H9 (cell line): ENCODE data around the gene USP43. TPM values are rescaled to one million over a fixed set of nuclear protein-coding genes. Genes with fewer than 3 reads are reported as not detected.

Experiments used
- DNase-seq: peaks from one replicate; pipeline ENCODE4 v3.0.0-alpha.2; 2017
- H2AFZ ChIP-seq: one replicate; pipeline ENCODE4 v1.6.1; 2013; ENCODE audit warnings: mild to moderate bottlenecking, low read length, control low read depth, moderate library complexity
- H2AK5ac ChIP-seq: 2 replicates; pipeline ENCODE4 v1.6.1; 2013; ENCODE audit warnings: low read length, control low read depth, mixed read lengths; ENCODE audit not compliant: insufficient read length
- H2BK120ac ChIP-seq: one replicate; pipeline ENCODE4 v1.6.1; 2013; ENCODE audit warnings: low read depth, mild to moderate bottlenecking, low read length, control low read depth, inconsistent platforms; ENCODE audit not compliant: poor library complexity, severe bottlenecking
- H2BK12ac ChIP-seq: 2 replicates; pipeline ENCODE4 v1.6.1; 2013; ENCODE audit warnings: low read length, control low read depth, mixed read lengths, low read depth; ENCODE audit not compliant: insufficient read length
- H2BK15ac ChIP-seq: 2 replicates; pipeline ENCODE4 v1.6.1; 2013; ENCODE audit warnings: low read depth, low read length, control low read depth
- H2BK20ac ChIP-seq: one replicate; pipeline ENCODE4 v1.6.1; 2013; ENCODE audit warnings: low read depth, mild to moderate bottlenecking, low read length, control low read depth, inconsistent platforms; ENCODE audit not compliant: poor library complexity, severe bottlenecking
- H2BK5ac ChIP-seq: 2 replicates; pipeline ENCODE4 v1.6.1; 2013; ENCODE audit warnings: low read length, control low read depth, mixed read lengths; ENCODE audit not compliant: insufficient read length
- H3K14ac ChIP-seq: 2 replicates; pipeline ENCODE4 v1.6.1; 2013; ENCODE audit warnings: low read length, control low read depth; ENCODE audit not compliant: insufficient read depth
- H3K18ac ChIP-seq: 2 replicates; pipeline ENCODE4 v1.6.1; 2013; ENCODE audit warnings: low read depth, mild to moderate bottlenecking, mixed read lengths, low read length, control low read depth; ENCODE audit not compliant: insufficient read length
- H3K23ac ChIP-seq: 2 replicates; pipeline ENCODE4 v1.6.1; 2013; ENCODE audit warnings: low read length, control low read depth, mixed read lengths, low read depth; ENCODE audit not compliant: insufficient read length
- H3K23me2 ChIP-seq: 2 replicates; pipeline ENCODE4 v1.6.1; 2013; ENCODE audit warnings: low read depth, mild to moderate bottlenecking, mixed read lengths, low read length, control low read depth; ENCODE audit not compliant: insufficient read length, poor library complexity, severe bottlenecking
- H3K27ac ChIP-seq: 2 replicates; pipeline ENCODE4 v1.5.1; 2013; ENCODE audit warnings: low read length, control low read depth, mixed read lengths, low read depth; ENCODE audit not compliant: insufficient read length
- H3K27me3 ChIP-seq: 2 replicates; pipeline ENCODE4 v1.6.1; 2013; ENCODE audit warnings: low read length, control low read depth, inconsistent platforms; ENCODE audit not compliant: insufficient read depth
- H3K4ac ChIP-seq: 2 replicates; pipeline ENCODE4 v1.6.1; 2013; ENCODE audit warnings: low read depth, mild to moderate bottlenecking, control low read depth, inconsistent platforms, low read length, moderate library complexity
- H3K4me1 ChIP-seq: 2 replicates; pipeline ENCODE4 v1.6.1; 2013; ENCODE audit warnings: low read length, control low read depth, inconsistent platforms; ENCODE audit not compliant: insufficient read depth
- H3K4me2 ChIP-seq: 2 replicates; pipeline ENCODE4 v1.6.1; 2013; ENCODE audit warnings: low read length, control low read depth, mixed read lengths; ENCODE audit not compliant: insufficient read length, insufficient read depth
- H3K56ac ChIP-seq: 2 replicates; pipeline ENCODE4 v1.6.1; 2013; ENCODE audit warnings: low read depth, mild to moderate bottlenecking, mixed read lengths, low read length, control low read depth; ENCODE audit not compliant: insufficient read length
- H3K79me1 ChIP-seq: 2 replicates; pipeline ENCODE4 v1.6.1; 2013; ENCODE audit warnings: low read depth, mild to moderate bottlenecking, moderate library complexity, low read length, control low read depth, inconsistent platforms; ENCODE audit not compliant: insufficient read depth, poor library complexity, severe bottlenecking
- H3K79me2 ChIP-seq: 2 replicates; pipeline ENCODE4 v1.6.1; 2013; ENCODE audit warnings: low read length, control low read depth, inconsistent platforms; ENCODE audit not compliant: insufficient read depth
- H3K9ac ChIP-seq: 2 replicates; pipeline ENCODE4 v1.6.1; 2013; ENCODE audit warnings: low read length, control low read depth, mixed read lengths; ENCODE audit not compliant: insufficient read length; ENCODE audit errors: extremely low read depth
- H3K9me3 ChIP-seq: one replicate; pipeline ENCODE4 v1.6.1; 2013; ENCODE audit warnings: low read depth, low read length, inconsistent platforms; ENCODE audit not compliant: control insufficient read depth
- H3T11ph ChIP-seq: one replicate; pipeline ENCODE4 v1.6.1; 2013; ENCODE audit warnings: mild to moderate bottlenecking, low read length, control low read depth, inconsistent platforms
- H4K20me1 ChIP-seq: one replicate; pipeline ENCODE4 v1.6.1; 2013; ENCODE audit not compliant: control insufficient read depth, insufficient read length, insufficient read depth
- H4K5ac ChIP-seq: 2 replicates; pipeline ENCODE4 v1.6.1; 2013; ENCODE audit warnings: low read depth, mild to moderate bottlenecking, mixed read lengths, low read length, control low read depth; ENCODE audit not compliant: insufficient read length
- H4K8ac ChIP-seq: replicated peaks from 2 replicates; pipeline ENCODE4 v1.6.1; 2013; ENCODE audit warnings: low read length, control low read depth, mixed read lengths, low read depth; ENCODE audit not compliant: insufficient read length
- H4K91ac ChIP-seq: 2 replicates; pipeline ENCODE4 v1.6.1; 2013; ENCODE audit warnings: low read depth, mild to moderate bottlenecking, moderate library complexity, mixed read lengths, low read length, control low read depth; ENCODE audit not compliant: insufficient read length
- H3K27ac Mint-ChIP-seq, 3 experiments: 2 replicates in 2 of 3; 3 replicates in 1 of 3; pipeline ENCODE4 v1.8.0; 2020 to 2021; ENCODE audit warnings: mixed read lengths in 3 of 3, mild to moderate bottlenecking in 1 of 3, moderate library complexity in 1 of 3
- H3K27me3 Mint-ChIP-seq: 2 replicates; pipeline ENCODE4 v1.8.0; 2021; ENCODE audit warnings: low read depth, mild to moderate bottlenecking, moderate library complexity, mixed read lengths
- H3K36me3 Mint-ChIP-seq, 3 experiments: 2 replicates in 2 of 3; 3 replicates in 1 of 3; pipeline ENCODE4 v1.8.0; 2020 to 2021; ENCODE audit warnings: low read depth in 3 of 3, mixed read lengths in 3 of 3; ENCODE audit not compliant: insufficient read depth in 1 of 3
- H3K4me1 Mint-ChIP-seq, 2 experiments: 2 replicates each; pipeline ENCODE4 v1.8.0; 2020; ENCODE audit warnings: mixed read lengths in 2 of 2
- H3K4me3 Mint-ChIP-seq, 2 experiments: 2 replicates in 1 of 2; 3 replicates in 1 of 2; pipeline ENCODE4 v1.8.0; 2020 to 2021; ENCODE audit warnings: mild to moderate bottlenecking in 2 of 2, mixed read lengths in 2 of 2, moderate library complexity in 1 of 2
- H3K9me3 Mint-ChIP-seq, 2 experiments: 2 replicates in 1 of 2; 3 replicates in 1 of 2; pipeline ENCODE4 v1.8.0; 2020; ENCODE audit warnings: mild to moderate bottlenecking in 2 of 2, mixed read lengths in 2 of 2, moderate library complexity in 1 of 2
- CTCF ChIP-seq: fragments of 200-600 bp; sonication (generic); conservative IDR thresholded peaks from 3 replicates; pipeline ENCODE4 v1.8.0; 2021; ENCODE audit warnings: antibody characterized with exemption, mild to moderate bottlenecking
- WGBS: extraction: QIAGEN DNeasy Blood & Tissue Kit; methylation state at CpG from one replicate; pipeline ENCODE4 v1.1.7; 2013; ENCODE audit warnings: missing lambda C conversion rate, low lambda C conversion rate, mixed read lengths; ENCODE audit not compliant: insufficient read length; ENCODE audit errors: extremely low coverage; 5-methylcytosine and 5-hydroxymethylcytosine counted together
- total RNA-seq: library from RNA; stranded (reverse); gene quantifications from 2 replicates; pipeline ENCODE4 v1.2.1, GENCODE V29; 2021

The USP43 gene
- total RNA-seq, 1 experiment from 2014 or later: 5.2 TPM

- Histone ChIP-seq H4K91ac (no peak overlapping the region), H4K20me1 (no peaks in the 10 kb centered on the region), H2BK20ac (no peak overlapping the region), H3K14ac (no peak overlapping the region), H4K8ac (no peak overlapping the region), H3K4me2 (no peak overlapping the region), H2BK5ac (no peak overlapping the region), H3K56ac (no peak overlapping the region), H2BK15ac (no peak overlapping the region), H4K5ac (no peak overlapping the region), H3K23me2 (no peaks in the 10 kb centered on the region), H3T11ph (no peak overlapping the region), H3K27ac (no peak overlapping the region), H2BK120ac (no peak overlapping the region), H3K4me1 (peaks cover 7% of the 10 kb centered on the region), H3K9ac (no peak overlapping the region), H3K4ac (no peak overlapping the region), H3K23ac (no peak overlapping the region), H2AK5ac (no peak overlapping the region), H3K9me3 (no peaks in the 10 kb centered on the region), H3K79me2 (no peaks in the 10 kb centered on the region), H3K18ac (no peak overlapping the region), H3K79me1 (no peaks in the 10 kb centered on the region), H2AFZ (no peak overlapping the region), H3K27me3 (no peaks in the 10 kb centered on the region), H2BK12ac (no peak overlapping the region)
- no peak for DNase-seq
- WGBS: no CpG with 5 or more reads among the region's 4 CpGs
- no peak overlapping the region; a peak in 1 of 7 replicates for H3K27ac Mint-ChIP-seq
- no peak overlapping the region for H3K4me3 Mint-ChIP-seq
- H3K4me1 Mint-ChIP-seq: peaks cover 6 to 12% of the 10 kb centered on the region in 2 experiments
- H3K27me3 Mint-ChIP-seq: no peaks in the 10 kb centered on the region
- no peak for TF ChIP-seq CTCF
- no peaks in the 10 kb centered on the region for H3K9me3 Mint-ChIP-seq
- peaks cover 0 to 10% (median 4%) of the 10 kb centered on the region in 3 experiments; a peak in 3 of 7 replicates for H3K36me3 Mint-ChIP-seq
Observed at GRCh38 chr17:9671559-9671958, 26.2 kb downstream of the USP43 start.
